GM19397 (cell line): ENCODE data around the gene DESI2.
"Not testable (repeated sequence)": the region's sequence is repeated elsewhere in the genome, so short reads cannot be mapped to it uniquely, and the experiment has no call there.

Source experiments
- ATAC-seq: cut with Tn5 transposase; IDR thresholded peaks from one replicate; pipeline ENCODE4 v1.9.1; 2021; ENCODE audit warnings: mild to moderate bottlenecking, moderate library complexity; ENCODE audit not compliant: unreplicated experiment

Gene DESI2

DNA sequence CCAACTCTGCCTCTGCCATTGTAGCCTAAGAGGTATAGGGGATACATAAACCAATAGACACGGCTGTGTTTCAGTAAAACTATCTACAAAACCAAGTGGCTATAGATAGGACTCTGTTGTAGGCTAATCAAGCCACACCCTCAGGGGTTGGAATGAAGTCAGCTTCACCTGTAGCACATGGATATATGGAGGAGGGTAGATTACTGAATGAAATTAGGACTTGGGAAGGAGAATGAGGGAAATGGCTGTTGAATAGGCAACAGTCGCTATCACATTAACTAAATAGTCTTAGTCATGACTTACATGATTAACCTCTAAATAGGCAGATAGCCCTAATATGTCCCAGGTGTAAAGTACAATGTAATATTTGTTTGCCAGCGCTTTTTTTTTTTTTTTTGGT is 49.7 kb downstream of the DESI2 start:
- ATAC-seq = no peak

- ATAC-seq = no peak
Measured at GRCh38 chr1:244704107-244704506, 51.2 kb downstream of the DESI2 start.

GRCh38 chr1:244705261-244706234 is 52.6 kb downstream of the DESI2 start:
- no peak for ATAC-seq

DNA sequence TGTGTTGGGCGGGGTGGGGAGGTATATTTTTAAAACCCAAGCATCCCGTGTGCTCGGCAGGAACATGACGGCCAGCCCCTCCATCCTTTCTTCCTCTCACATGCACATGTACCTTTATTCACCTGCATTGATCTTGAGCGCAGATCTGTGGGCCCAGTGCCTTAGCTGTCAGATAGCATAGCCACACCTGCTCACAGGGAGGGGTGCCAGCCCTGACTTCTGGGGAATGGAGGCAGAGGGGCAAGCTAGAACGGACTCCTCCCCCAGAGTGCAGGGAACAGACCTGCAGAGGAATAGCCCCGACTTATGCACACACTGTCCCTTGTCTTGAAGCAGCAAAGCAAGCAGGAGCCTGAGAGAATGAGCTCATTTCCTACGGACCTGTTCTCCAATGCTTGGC is 56.1 kb downstream of the DESI2 start:
- ATAC-seq = no peak

- ATAC-seq = no peak
Measured at GRCh38 chr1:244709476-244710368, 56.8 kb downstream of the DESI2 start.

GRCh38 chr1:244710474-244711062 is 57.6 kb downstream of the DESI2 start:
- ATAC-seq = no peak

DNA sequence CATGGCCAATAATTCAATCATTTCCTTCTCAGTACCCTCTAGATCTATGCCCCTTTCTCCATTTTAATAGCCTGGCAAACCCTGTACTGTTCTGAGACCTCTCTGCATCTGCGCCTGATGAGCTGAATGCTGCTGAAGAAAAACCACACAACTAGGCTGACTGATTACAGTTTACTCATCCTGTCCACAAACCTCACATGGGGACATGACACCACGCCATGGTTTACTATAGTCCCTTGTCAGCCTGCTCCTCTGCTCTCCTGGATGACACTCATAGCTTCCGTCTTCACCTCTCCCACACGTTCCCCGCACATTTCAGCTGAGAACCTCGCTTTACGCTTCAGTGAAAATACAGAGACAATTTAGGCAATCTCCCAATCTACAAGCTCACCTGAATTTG is 59.7 kb downstream of the DESI2 start:
- no peak for ATAC-seq

DNA sequence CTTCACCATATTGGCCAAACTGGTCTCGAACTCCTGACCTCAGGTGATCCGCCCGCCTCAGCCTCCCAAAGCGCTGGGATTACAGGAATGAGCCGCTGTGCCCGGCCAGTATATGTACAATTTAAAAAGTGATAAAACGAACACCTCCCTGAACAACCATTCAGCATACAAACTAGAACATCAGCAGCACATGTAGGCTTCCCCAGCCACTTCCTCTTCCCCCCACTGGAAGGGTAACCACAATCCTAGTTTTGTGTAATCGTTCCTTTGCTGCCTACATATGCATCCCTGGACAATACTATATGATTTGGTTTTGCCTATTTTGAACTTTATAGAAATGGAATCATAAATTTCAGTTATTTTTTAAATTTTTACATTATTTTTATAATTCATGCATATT is 60.4 kb downstream of the DESI2 start:
- ATAC-seq = no peak

DNA sequence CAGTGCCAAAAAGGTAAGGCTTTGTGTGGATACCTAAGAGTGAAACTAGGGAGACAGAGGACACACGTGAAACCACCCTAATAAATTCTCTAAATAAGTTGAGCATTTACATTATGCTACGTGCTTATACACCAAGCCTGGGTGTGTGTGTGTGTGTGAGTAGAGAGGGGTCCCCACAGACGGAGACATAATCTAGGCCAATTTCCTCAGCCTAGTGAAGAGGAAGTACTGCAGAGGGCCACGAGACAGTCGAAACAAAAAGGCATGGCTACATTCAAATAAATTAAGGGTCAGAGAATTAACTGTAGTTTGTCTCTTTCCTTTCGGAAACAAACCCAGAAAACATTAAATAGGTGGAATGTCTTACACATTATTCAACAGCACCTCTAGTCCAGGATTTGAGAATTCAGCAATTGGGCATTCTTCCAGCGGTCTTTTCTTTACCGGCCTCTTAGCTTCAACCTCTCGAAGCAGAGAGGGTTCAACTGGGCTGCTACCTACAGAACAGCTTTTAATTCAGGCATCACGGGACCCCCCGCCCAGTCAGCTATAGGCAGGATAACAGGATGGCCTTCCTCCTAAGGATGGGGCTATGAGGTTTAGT is 75.0 kb downstream of the DESI2 start:
- no peak for ATAC-seq

DNA sequence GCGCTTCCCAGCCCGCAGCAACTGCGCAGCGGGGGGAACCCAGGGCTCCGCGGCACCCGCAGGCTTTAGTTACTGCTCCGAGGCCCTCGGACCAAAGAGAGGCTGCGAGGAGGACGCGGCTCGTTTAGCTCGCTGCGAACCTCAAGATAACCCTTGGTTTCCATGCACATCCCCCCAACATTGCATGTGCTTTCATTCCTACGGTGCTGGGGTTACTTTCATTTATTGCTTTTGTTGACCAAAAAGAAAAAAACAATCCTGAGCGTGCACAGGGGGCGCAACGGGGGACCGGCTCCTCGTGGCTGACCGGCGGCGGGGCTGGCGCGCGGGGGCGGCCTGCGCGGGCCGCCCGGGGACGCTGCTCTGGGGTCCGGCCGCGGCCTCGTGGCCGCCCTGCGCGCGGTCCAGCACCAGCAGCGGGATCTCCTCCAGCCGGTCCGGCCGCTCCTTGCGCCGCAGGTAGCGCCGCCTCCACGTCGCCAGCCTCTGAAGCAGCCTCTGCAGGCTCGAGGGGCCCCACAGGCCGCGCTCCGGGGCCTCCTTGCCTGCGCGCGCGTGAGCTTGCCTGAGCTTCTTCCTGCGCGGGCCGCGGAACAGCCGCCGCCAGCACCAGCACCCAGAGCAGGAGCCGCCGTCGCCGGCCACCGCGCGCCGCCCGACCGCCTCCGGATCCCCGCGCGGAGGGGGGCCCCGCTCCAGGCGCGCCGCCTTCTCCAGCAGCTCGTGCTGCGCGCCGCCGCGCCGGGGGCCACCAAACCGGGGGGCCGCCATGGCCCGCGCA is 77.4 kb downstream of the DESI2 start:
- peak; percentile 44 for ATAC-seq

- ATAC-seq = no peak
Measured at GRCh38 chr1:244730934-244731434, 78.1 kb downstream of the DESI2 start.

DNA sequence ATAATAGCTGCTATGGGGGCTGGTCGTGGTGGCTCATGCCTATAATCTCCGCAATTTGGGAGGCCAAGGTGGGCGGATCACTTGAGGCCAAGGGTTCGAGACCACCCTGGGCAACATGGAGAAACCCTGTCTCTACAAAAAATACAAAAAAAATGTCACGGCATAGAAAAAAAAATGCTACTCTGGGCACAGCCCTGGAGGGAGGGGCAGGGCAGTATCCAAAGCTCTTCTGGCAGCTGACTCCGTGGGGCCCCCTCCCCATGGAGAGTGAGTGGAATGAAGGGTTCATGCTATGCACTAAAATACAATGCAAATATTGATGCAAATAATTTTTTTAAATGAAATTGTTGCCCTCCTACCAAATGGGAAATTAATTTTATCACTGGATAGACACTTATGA is 78.7 kb downstream of the DESI2 start:
- ATAC-seq = no peak

- no peak for ATAC-seq
Measured at GRCh38 chr1:244732851-244733450, 80.0 kb downstream of the DESI2 start.

- ATAC-seq = no peak
Measured at GRCh38 chr1:244735404-244735803, 82.5 kb downstream of the DESI2 start.

- ATAC-seq = no peak
Measured at GRCh38 chr1:244735876-244736561, 83.1 kb downstream of the DESI2 start.

DNA sequence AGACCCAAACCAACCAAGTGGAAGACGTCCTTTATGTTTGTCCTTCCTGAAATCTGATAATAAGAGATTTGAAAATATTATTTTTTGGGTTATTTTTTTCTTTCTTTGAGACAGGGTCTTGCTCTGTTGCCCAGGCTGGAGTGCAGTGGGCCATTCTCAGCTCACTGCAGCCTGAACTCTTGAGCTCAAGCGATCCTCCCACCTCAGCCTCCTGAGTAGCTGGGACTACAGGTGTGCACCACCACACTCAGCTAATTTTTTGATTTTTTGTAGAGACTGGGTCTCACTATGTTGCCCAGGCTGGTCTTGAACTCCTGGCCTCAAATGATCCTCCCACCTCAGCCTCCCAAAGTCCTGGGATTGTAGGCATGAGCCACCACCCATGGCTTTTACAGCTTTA is 86.2 kb downstream of the DESI2 start:
- ATAC-seq = not testable (repeated sequence)

GRCh38 chr1:244740027-244740617 is 87.2 kb downstream of the DESI2 start:
- not testable (repeated sequence) for ATAC-seq

DNA sequence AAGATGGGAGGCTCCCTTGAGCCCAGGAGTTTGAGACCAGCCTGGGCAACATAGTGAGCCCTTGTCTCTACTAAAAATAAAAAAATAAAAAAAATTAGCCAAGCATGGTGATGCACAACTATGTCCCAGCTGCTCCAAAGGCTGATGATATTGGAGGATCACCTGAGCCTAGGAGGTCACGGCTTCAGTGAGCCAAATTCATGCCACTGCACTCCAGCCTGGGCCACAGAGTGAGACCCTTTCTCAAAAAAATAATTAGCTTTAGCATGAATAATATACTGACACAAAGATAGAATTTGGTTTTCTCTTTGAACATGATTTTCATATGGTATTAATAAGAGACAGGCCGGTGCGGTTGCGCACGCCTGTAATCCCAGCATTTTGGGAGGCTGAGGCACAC is 88.8 kb downstream of the DESI2 start:
- no peak for ATAC-seq
